CD4-positive, alpha-beta T cell treated with Interferon gamma for 1 hour (primary cell): ENCODE measurements around the gene EFHD2.
"Not testable (repeated sequence)": the region's sequence is repeated elsewhere in the genome, so short reads cannot be mapped to it uniquely, and the experiment has no call there.

Experiments used
- DNase-seq: peaks from one replicate; pipeline ENCODE4 v3.0.0-alpha.2; 2020

Gene EFHD2

DNA sequence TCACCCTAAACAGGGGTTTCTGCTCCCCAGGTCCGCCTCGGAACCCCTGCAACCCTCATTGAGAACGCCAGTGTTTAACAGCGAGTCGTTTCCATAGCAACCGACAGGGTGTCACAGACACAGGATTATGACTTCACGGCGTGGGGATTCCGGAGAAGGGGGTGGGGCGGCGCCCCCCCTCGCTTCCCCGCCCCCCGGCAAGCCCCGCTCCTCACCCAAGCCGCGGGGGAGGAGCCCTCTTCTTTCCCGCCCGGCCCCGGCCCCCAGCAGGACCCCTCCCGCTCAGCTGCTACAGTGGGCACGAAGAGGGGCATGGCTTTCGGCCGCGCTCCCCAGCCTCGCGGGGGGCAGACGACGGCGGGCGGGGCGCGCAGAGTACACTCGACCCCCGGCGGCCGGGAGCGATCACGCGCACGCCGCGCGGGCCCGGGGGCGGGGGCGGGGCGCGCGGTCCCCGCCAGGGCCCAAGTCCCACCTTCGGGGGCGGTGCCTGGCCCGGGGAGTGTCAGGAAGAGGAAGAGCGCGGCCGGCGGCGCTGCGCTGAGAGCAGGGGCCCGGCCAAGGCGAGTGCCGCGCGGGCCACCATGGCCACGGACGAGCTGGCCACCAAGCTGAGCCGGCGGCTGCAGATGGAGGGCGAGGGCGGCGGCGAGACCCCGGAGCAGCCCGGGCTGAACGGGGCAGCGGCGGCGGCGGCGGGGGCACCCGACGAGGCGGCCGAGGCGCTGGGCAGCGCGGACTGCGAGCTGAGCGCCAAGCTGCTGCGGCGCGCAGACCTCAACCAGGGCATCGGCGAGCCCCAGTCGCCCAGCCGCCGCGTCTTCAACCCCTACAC lies at the start of gene EFHD2:
Gene EFHD2 (plus strand): TSS at position 501 of the 835 bp plus-strand sequence. CDS start 84 bp downstream, at position 585.
- peak; percentile 94 for DNase-seq

DNA sequence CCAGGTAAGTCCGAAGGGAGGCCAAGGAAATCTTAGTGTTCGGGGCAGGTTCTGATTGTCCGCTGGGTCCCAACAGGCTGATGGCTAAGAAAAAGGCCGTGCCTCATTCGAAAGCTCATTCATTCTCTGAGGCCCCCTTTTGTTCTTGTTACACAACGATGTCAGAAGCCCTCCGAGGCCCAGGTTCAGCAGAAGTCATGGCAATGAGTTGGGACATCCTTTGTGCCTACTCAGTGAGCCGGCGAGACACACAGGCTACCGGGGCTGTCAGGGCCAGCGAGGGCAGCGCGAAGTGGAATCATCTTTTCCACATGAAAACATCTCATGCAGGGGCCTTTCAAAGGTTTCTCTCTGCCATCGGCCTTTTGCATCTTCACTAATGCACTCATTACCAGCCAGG lies 49.0 kb upstream of the EFHD2 start:
- DNase-seq: no peak

- DNase-seq: no peak
Observed at GRCh38 chr1:15362096-15362736, 47.5 kb upstream of the EFHD2 start.

DNA sequence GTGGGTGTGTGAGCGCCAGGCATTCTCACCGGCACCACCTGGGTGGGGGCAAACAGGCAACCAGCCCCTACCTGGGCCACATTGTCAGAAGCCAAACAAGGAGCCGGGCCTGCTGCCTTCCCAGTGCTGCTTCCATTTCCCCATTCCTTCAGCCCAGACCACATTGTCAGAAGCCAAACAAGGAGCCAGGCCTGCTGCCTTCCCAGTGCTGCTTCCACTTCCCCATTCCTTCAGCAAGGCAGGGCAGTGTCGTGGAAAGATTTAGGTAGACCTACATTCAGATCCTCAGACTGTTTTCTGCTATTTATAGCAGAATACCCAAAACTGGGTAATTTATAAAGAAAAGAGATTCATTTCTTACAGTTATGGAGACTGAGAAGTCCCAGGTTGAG lies 47.0 kb upstream of the EFHD2 start:
- no peak for DNase-seq

DNA sequence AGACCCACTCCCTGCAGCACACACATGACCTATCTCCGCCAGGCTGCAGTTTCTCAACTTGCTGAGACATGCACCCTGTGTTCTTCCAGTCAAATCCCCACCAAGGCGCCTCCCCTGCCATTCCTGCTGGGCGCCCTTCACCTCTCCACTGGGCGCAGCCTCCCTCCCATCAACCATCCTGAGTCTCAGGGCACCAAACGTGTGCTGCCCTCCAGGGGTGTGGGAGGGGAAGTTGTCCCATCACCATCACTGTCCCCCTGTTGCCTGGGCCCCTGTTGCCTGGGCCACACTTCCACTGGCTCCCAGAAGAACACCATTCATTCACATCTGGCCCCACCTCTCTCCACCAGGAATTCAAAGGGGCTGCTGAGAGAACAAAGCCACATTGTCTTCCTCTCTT lies 44.9 kb upstream of the EFHD2 start:
- DNase-seq: no peak

DNA sequence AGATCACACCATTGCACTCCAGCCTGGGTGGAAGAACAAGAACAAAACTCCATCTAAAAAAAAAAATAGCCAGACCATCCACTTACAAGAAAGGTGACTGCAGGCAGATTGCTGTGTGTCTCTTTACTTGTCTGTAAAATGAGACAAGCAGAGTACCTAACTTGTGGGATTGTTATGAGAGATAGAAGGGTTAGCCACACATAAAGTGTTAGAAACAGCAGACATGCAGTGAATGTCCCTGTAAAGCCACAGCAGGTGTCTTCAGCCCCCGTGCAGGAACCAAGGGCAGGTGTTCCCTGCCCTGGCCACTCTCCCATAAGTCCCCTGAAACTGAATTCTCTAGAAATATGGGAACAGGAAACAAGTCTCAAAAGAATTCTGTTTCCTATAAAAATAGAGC lies 40.8 kb upstream of the EFHD2 start:
- no peak for DNase-seq

GRCh38 chr1:15370268-15370667 lies 39.4 kb upstream of the EFHD2 start:
- DNase-seq: no peak

- DNase-seq: no peak
Observed at GRCh38 chr1:15370781-15371520, 38.7 kb upstream of the EFHD2 start.

DNA sequence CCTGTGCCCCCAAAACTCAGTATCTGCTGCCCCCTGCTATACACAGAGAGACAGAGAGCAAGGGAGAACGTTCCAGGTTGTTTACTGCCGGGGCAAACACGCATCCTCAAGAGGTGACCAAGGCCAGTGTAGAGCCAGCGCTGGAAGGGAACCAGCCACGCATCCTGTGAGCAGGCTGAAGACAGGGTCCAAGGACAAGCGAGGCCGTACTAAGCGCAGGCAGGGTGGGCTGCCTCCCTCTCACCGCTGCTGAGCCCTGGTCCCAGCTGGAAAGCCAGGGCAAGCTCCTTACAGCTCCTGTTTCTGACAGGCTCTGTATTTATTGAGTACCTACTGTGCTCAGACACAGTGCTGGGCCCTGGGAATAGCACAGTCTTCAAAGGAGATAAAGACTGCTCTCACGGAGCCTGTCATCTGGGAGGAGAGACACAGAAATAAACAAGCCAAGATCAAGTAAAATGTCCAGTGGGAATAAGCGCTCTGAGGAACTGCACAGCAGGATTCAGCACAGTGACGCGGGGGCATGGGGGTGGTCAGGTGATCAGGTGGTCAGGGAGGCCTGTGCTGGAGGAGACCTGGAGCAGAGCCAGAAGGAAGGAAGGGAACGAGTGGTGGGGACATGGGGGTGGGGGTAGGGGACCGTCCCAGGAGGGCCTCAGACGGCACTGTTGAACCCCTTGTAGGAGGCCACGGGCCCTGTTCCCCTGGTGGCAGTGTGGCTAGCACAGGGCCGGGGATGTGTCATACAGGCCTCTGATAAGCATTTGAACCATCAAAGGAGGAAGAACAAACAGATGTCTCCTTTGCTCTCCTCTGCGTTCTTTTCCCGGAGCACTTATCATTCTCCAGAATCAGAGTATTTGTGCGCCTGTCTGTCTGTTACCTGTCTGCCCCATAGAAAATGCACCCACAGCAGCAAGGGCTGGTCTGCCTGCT lies 37.8 kb upstream of the EFHD2 start:
- no peak for DNase-seq

GRCh38 chr1:15378729-15379128 lies 31.0 kb upstream of the EFHD2 start:
- DNase-seq: no peak

DNA sequence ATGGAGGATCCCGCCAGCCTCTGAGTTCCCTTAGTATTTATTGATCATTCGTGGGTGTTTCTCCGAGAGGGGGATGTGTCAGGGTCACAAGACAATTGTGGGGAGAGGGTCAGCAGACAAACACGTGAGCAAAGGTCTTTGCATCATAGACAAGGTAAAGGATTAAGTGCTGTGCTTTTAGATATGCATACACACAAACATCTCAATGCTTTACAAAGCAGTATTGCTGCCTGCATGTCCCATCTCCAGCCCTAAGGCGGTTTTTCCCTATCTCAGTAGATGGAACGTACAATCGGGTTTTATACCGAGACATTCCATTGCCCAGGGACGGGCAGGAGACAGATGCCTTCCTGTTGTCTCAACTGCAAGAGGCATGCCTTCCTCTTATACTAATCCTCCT lies 30.5 kb upstream of the EFHD2 start:
- not testable (repeated sequence) for DNase-seq

DNA sequence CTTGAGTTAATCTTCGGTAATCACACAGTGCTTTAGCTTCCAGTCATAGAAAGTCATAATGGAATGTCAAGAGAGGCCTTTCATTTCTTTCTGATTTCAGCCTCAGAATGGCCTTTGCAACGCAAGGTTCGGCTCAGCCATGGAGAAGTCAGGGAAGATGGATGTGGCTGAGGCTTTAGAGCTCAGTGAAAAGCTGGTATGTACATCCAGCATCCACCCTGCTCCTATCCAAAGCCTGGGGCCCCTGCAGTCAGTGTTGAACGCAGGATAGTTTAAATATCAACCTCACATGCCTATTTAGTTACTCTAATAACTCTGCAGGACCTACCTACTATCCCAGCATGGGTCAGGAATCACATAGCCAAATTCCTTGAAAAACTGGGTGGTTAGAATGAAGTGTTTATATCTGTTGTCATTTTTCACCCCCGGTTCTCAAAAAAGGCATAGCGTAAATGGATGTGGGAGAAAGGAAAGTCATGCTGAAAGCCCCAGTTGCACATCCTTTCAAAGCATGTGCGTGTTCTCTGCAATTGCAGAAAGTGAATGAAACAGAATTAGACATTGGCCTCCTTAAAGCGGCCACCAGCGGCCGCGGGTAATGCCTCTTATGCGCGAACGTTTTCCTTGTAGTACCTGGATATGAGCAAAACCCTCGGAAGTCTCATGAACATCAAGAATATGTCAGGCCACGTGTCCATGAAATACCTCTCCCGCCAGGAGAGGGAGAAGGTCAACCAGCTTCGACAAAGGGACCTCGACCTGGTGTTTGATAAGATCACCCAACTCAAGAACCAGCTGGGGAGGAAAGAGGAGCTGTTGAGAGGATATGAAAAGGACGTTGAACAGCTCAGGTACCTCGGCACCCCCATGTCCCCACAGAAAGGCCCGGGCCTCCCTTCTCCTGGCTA lies 28.8 kb upstream of the EFHD2 start:
- no peak for DNase-seq

DNA sequence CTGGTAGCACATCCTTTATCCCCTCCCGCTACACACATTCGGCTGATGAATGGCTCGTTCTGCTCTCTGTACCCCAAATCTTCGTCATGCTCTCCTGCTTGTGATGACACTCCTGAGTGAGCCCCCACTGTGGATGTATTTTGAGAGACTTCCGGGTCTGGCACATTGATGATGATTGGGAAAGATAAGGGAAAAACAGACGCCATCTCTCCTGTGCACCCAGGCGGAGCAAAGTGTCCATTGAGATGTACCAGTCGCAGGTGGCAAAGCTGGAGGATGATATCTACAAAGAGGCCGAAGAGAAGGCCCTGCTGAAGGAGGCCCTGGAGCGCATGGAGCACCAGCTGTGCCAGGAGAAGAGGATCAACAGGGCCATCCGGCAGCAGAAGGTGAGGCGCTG lies 27.9 kb upstream of the EFHD2 start:
- no peak for DNase-seq

DNA sequence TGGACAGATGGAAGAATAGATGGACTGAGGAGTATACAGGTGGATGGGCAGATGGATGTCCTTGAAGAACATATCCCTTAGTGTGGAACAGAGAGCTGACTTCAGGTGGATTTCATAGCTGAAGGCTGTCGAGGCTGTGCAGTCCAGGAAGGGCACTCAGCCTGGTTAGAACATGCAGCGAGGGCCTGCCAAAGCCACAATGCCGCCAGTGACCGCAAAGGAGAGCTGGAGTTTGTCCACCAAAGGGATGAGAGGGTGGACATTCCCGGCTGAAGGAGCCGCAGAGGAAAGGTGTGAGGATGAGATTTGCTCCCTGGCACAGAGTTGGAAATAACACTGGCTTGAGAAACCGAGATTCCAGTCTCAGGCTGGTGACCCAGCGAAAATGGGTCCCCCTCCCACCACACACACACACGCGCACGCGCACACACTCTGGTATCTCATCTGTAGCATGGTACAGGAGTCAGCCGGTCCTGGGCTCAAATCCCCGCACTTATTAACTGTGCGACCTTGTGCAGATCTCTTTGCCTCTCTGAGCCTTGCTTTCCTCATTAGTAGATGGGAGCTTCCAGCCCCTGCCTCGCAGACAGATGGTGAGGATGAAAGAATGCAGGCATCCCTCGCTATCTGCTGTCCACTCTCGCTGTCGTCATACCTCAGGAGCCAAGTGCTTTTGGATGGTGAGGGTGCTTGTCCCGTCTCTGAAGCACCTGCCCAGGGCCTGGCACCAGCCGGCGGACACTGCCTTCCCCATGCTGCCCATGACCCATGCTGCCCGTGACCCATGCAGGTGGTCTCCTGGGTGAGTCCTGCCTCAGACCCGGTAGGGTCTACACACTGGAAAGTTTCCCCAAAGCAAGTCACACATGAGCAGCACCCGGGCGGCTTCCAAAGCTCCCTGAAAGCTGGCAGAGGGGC lies 26.8 kb upstream of the EFHD2 start:
- DNase-seq: no peak

DNA sequence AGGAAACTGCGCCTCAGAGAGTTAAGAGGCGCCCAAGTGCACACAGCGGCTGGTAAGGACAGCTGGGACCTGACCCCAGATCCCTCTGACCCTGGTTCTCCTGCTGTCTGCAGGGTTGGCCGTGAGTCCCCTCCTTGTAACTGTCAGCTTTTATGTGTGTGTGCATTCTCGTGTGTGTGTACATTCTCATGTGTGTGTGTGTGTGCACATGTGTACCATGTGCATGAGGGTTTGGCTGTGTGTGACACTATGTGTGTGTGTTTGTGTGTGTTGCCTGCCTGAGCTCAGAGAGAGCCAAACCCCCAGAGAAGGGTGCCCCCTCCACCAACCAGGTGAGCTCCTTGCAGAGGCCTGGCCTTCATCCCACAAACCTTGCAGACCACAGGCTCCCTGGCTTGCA lies 25.9 kb upstream of the EFHD2 start:
- DNase-seq: no peak

DNA sequence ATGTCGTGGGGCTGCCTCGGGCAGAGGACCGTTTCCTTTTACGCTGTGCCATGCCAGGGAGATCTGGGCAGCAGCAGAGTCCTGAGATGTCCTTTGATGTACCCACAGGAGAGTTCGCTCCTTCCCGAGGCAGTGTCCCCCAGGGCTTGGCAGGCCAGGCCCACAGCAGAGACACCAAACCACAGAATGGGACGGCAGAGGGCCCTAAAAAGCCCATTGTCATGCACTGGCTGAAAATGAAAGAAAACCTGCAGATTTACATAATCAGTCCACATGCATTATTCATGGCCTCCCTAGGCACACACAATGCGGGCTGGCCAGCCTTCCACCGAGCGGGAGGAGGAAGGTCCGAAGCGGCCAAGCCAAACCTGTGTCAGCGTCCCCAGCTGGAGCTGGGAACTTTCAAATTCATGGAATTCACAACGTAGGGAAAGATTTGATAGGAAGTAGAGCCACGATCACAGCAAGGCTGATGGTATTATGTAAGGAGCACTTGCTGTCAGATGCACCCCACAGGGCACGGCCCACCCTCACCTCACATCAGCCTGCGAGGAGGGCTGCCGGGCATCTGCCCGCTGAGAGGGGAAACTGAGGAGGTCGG lies 25.3 kb upstream of the EFHD2 start:
- no peak for DNase-seq

- no peak for DNase-seq
Observed at GRCh38 chr1:15385420-15385819, 24.3 kb upstream of the EFHD2 start.

DNA sequence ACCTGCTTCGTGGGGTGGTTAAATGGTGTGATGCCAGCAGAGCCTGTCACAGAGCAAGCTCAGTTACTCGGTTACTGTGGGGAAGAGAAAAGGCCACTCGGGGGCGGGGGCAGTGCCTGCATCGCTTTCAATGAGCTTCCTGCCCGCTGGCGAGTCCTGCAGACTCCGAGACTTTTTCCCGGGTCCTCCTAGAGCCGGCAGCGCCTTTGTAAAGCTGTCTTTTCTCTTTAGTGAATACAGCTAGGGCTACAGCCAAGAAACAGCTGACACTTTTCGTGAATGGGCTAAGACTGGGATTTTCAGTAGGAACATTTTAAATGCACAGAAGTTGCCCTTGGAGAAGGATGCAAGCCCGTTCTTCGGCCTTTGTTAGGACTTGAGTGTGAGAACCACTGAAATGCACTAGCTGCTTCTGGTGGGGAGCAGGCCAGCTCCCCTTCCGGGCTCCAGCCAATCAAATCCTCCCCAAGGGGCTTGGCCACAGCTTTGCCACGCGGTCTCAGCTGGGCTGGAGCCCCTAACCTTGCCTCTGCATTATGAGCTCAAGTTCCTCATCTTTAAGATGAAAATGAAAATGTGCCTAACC lies 23.4 kb upstream of the EFHD2 start:
- DNase-seq: peak; percentile 13

GRCh38 chr1:15388201-15388880 lies 21.3 kb upstream of the EFHD2 start:
- no peak for DNase-seq
